ENCODE results near the gene KCNH6.
A peak's percentile ranks its signal among the peaks of the same experiment; 100 is the strongest.

The KCNH6 gene

DNA sequence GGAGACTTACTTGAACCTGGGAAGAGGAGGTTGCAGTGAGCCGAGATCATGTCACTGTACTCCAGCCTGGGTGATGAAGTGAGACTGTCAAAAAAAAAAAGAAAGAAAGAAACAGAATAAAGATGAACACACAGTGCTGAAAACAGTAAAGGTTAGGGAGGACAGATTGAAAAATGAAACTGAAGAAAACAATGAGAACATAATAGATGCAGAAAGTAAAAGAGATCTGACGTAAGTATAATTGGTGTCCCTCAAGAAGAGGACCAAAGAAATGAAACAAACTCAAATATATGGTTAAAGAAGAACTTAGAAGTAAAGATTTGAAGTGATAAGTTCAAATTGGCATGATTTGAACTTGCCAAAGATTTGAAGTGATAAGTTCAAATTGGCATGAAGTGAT, 34.3 kb downstream of the KCNH6 start:
- no peak for TF ChIP-seq POLR2A (IDR thresholded peaks at IDR 0.05; ENCODE audit: low read depth, low read length)
- no peak for FAIRE-seq
- DNase-seq (ENCODE audit: insufficient read length, low spot score), result no peak

DNA sequence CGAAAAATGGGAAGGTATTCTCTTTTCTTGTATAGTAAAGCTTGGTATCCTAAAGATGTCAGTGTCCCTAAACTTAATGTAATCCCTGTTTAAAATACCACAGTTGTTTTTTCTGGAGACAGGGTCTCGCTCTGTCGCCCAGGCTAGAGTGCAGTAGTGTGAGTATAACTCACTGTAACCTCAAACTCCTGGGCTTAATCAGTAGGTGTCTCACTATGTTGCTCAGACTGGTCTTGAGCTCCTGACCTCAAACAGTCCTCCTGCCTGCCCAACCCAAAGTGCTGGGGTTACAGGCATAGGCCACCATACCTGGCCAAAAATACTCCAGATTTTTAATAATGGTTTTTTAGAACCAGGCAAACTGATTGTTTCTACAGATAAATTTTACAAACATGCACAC, 35.3 kb downstream of the KCNH6 start:
- DNase-seq (ENCODE audit: insufficient read length, low spot score) (no peak), FAIRE-seq (no peak)
- TF ChIP-seq POLR2A (IDR thresholded peaks at IDR 0.05; ENCODE audit: low read depth, low read length), result no peak

DNA sequence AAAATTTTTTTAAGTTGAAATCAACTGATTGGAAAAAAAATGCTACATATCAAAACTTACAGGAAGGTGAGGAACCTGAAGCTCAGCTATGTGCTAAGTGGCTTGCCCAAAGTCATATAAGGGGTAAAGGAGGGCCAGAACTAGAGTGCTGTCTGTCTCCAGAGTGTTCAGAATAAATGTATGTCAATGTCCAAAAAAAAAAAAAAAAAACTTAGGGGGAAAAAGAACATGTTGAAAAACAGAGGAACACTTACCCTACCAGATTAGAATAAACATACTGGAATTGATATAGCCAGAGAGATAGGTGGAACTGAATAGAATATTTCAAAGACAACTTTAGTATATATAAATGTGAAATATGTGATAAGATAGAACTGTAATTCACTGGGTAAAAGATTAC, 38.7 kb downstream of the KCNH6 start:
- no peak for FAIRE-seq
- no peak for TF ChIP-seq POLR2A (IDR thresholded peaks at IDR 0.05; ENCODE audit: low read depth, low read length)
- DNase-seq (ENCODE audit: insufficient read length, low spot score), result no peak

GRCh38 chr17:63563339-63563738, 40.2 kb downstream of the KCNH6 start:
- FAIRE-seq, result no peak
- no peak for DNase-seq (ENCODE audit: insufficient read length, low spot score)
- TF ChIP-seq POLR2A (IDR thresholded peaks at IDR 0.05; ENCODE audit: low read depth, low read length), result no peak

DNA sequence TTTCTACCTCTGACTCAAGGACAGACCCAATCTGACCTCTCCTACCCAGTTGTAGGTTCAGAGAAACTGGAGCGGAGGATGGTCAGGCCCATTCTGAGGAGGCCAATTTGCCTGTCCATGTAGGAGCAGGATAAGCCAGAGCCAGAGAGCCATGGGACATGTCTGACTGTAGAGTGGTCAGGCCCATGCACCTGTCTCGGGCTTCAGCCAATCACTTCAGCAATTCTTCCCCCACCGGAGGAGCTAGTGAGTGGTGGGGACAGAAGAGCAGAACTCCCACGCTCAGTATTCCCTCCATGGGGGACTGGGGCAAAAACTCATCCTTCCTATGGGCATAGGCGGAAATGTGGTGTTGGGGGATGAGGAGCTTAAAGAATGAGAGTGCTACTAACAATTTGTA, 41.4 kb downstream of the KCNH6 start:
- no peak for TF ChIP-seq POLR2A (IDR thresholded peaks at IDR 0.05; ENCODE audit: low read depth, low read length)
- DNase-seq (ENCODE audit: insufficient read length, low spot score) (no peak), FAIRE-seq (no peak)

- no peak for TF ChIP-seq POLR2A (IDR thresholded peaks at IDR 0.05; ENCODE audit: low read depth, low read length)
- no peak for FAIRE-seq
- no peak for DNase-seq (ENCODE audit: insufficient read length, low spot score)
Observed at GRCh38 chr17:63567229-63567628, 44.1 kb downstream of the KCNH6 start.

GRCh38 chr17:63568563-63568962, 45.4 kb downstream of the KCNH6 start:
- DNase-seq (ENCODE audit: insufficient read length, low spot score) (no peak), FAIRE-seq (no peak)
- no peak for TF ChIP-seq POLR2A (IDR thresholded peaks at IDR 0.05; ENCODE audit: low read depth, low read length)

DNA sequence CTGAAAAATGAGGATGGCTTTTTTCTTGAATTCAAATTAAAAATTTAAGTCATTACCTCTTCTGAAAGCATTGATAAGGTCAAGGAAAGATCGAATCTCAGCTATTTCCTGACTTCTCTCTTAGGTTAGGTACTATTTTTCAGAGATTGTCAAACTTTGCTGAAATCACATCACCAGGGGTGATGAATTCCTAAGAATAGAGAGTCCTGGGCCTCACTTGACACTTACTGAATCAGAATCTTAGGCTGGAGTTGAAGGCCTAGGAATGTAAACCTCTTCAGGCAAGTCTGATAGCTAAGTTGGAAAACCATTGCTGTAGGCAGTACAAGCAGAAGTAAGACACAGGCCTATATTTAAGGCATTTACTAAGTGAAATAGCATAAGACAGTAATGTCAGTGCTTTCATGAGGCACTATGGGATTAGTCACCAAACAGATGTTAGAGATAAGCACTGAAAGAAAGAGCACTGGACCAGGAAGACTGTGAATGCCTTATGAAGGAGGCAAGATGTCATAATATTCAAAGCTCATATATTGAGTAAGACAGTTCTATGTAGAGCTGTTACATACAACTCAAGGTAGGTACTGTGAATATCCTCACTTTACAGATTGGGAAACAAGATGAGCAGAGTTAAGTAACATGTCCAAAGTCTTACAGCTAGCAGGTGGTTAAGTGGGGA, 48.6 kb downstream of the KCNH6 start:
- FAIRE-seq, result peak; percentile 94
- TF ChIP-seq POLR2A (IDR thresholded peaks at IDR 0.05; ENCODE audit: low read depth, low read length), result no peak
- DNase-seq (ENCODE audit: insufficient read length, low spot score), result peak; percentile 48

- DNase-seq (ENCODE audit: insufficient read length, low spot score), result no peak
- no peak for TF ChIP-seq POLR2A (IDR thresholded peaks at IDR 0.05; ENCODE audit: low read depth, low read length)
- FAIRE-seq, result no peak
Observed at GRCh38 chr17:63573634-63574033, 50.5 kb downstream of the KCNH6 start.

DNA sequence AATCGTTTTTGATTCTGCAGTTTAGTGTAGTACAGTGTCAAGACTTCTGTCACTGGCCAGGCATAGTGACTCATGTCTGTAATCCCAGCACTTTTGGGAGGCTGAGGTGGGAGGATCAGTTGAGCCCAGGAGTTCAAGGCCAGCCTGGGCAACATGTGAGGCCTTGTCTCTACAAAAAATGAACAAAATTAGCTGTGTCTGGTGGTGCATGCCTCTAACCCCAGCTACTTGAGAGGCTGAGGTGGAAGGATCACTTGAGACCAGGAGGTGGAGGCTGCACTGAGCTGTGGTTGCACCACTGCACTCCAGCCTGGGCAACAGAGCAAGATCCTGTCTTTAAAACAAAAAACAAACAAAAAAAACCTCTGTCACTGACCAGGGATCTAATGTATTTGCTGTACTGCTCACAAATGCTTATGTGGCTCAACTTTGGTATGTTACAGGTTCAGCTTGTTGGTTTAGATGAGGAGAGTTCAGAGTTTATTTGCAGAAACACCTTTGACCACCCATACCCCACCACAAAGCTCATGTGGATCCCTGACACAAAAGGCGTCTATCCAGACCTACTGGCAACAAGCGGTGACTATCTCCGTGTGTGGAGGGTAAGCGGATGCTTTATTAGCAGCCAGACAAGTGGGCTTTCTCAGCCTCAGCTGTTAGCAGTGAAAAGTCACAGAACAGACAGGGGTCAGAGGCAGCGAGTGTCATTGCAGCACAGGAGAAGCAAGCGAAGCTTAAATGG, 55.0 kb downstream of the KCNH6 start:
- no peak for FAIRE-seq

GRCh38 chr17:63578769-63579111, 55.6 kb downstream of the KCNH6 start:
- no peak for TF ChIP-seq POLR2A (IDR thresholded peaks at IDR 0.05; ENCODE audit: low read depth, low read length)
- FAIRE-seq (no peak), DNase-seq (ENCODE audit: insufficient read length, low spot score) (no peak)

More for the DNA sequence above, 55.0 kb downstream of the KCNH6 start:
- no peak for TF ChIP-seq POLR2A (IDR thresholded peaks at IDR 0.05; ENCODE audit: low read depth, low read length)
- no peak for DNase-seq (ENCODE audit: insufficient read length, low spot score)

- no peak for TF ChIP-seq POLR2A (IDR thresholded peaks at IDR 0.05; ENCODE audit: low read depth, low read length)
- no peak for DNase-seq (ENCODE audit: insufficient read length, low spot score)
- FAIRE-seq, result no peak
Observed at GRCh38 chr17:63579633-63580032, 56.5 kb downstream of the KCNH6 start.

DNA sequence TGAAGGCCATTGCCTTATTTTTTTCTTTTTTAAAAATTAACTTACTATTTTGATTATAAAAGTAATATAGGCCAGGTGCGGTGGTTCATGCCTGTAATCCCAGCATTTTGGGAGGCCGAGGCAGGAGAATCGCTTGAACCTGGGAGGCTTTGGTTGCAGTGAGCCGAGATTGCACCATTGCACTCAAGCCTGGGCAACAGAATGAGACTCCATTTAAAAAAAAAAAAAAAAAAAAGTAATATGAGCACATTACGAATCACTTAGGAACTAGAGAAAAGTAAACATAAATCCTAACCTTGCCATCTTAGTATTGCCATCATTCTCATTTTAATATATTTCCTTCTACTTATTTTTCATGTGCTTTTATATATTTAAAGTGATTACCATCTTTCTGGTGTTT, 64.6 kb downstream of the KCNH6 start:
- no peak for FAIRE-seq
- TF ChIP-seq POLR2A (IDR thresholded peaks at IDR 0.05; ENCODE audit: low read depth, low read length), result no peak
- no peak for DNase-seq (ENCODE audit: insufficient read length, low spot score)

- no peak for DNase-seq (ENCODE audit: insufficient read length, low spot score)
- TF ChIP-seq POLR2A (IDR thresholded peaks at IDR 0.05; ENCODE audit: low read depth, low read length), result no peak
- FAIRE-seq, result no peak
Observed at GRCh38 chr17:63588797-63589196, 65.6 kb downstream of the KCNH6 start.

- TF ChIP-seq POLR2A (IDR thresholded peaks at IDR 0.05; ENCODE audit: low read depth, low read length), result no peak
- no peak for DNase-seq (ENCODE audit: insufficient read length, low spot score)
- FAIRE-seq, result no peak
Observed at GRCh38 chr17:63589646-63590045, 66.5 kb downstream of the KCNH6 start.

Measured in H54 (cell line).